Measurements from ENCODE around the gene ZNF562. TPM values are rescaled to one million over a fixed set of nuclear protein-coding genes. Genes with fewer than 3 reads are reported as not detected.

The ZNF562 gene
- total RNA-seq, 1 experiment from 2014 or later, result 18.4 TPM

GRCh38 chr19:9615844-9616243 is 59.1 kb downstream of the ZNF562 start (continued):
- TF ChIP-seq STAT6 (CRISPR knock-in tag; conservative IDR thresholded peaks at IDR 0.05; ENCODE audit: low read depth), result no peak

- H3K36me3 Mint-ChIP-seq, result peaks cover 83% of the 10 kb centered on the region
- H3K4me1 Mint-ChIP-seq, result no peaks in the 10 kb centered on the region
- H3K4me3 Mint-ChIP-seq, result no peak overlapping the region
- H3K27me3 Mint-ChIP-seq (ENCODE audit: low read depth), result no peaks in the 10 kb centered on the region
- ATAC-seq, result no peak
- no peak overlapping the region for H3K27ac Mint-ChIP-seq
- ChIA-PET CTCF (no interaction called here), POLR2A (no interaction called here)
- no peak for DNase-seq (ENCODE audit: low spot score)
- peaks cover 43% of the 10 kb centered on the region for H3K9me3 Mint-ChIP-seq
- TF ChIP-seq GABPB1 (CRISPR knock-in tag; IDR thresholded peaks at IDR 0.05) (no peak), ATF2 (CRISPR knock-in tag; IDR thresholded peaks at IDR 0.05; ENCODE audit: borderline replicate concordance, low read depth) (no peak), ATF1 (CRISPR knock-in tag; IDR thresholded peaks at IDR 0.05) (no peak), ETV6 (CRISPR knock-in tag; IDR thresholded peaks at IDR 0.05) (no peak), E2F4 (CRISPR knock-in tag; IDR thresholded peaks at IDR 0.05; ENCODE audit: borderline replicate concordance, low read depth) (no peak), SMAD4 (CRISPR knock-in tag; IDR thresholded peaks at IDR 0.05) (no peak), ZNF416 (CRISPR knock-in tag; IDR thresholded peaks at IDR 0.05) (no peak), SP1 (CRISPR knock-in tag; conservative IDR thresholded peaks at IDR 0.05) (no peak), HMGA2 (CRISPR knock-in tag; IDR thresholded peaks at IDR 0.05) (no peak), KAT7 (CRISPR knock-in tag; IDR thresholded peaks at IDR 0.05; ENCODE audit: borderline replicate concordance) (no peak), ZNF396 (CRISPR knock-in tag; IDR thresholded peaks at IDR 0.05; ENCODE audit: borderline replicate concordance) (no peak)
These were observed 64.3 kb downstream of the ZNF562 start for GRCh38 chr19:9610484-9611113.

GRCh38 chr19:9608912-9609311 is 66.0 kb downstream of the ZNF562 start:
- POLR2A ChIA-PET, result no interaction called here
- H3K9me3 Mint-ChIP-seq, result peaks cover 43% of the 10 kb centered on the region
- TF ChIP-seq ATF3 (CRISPR knock-in tag; conservative IDR thresholded peaks at IDR 0.05) (no peak), NR3C1 (CRISPR knock-in tag; conservative IDR thresholded peaks at IDR 0.05; ENCODE audit: low read depth) (no peak), ZNF671 (CRISPR knock-in tag; IDR thresholded peaks at IDR 0.05) (no peak), ATF2 (CRISPR knock-in tag; IDR thresholded peaks at IDR 0.05; ENCODE audit: borderline replicate concordance, low read depth) (no peak), PRRX2 (CRISPR knock-in tag; IDR thresholded peaks at IDR 0.05) (no peak), USF2 (CRISPR knock-in tag; IDR thresholded peaks at IDR 0.05) (no peak), NFYB (CRISPR knock-in tag; conservative IDR thresholded peaks at IDR 0.05; ENCODE audit: low read depth) (no peak), HMGA2 (CRISPR knock-in tag; IDR thresholded peaks at IDR 0.05) (no peak), HMGXB4 (CRISPR knock-in tag; IDR thresholded peaks at IDR 0.05) (no peak), TCF7 (CRISPR knock-in tag; IDR thresholded peaks at IDR 0.05; ENCODE audit: low read depth) (no peak), FOXJ3 (CRISPR knock-in tag; IDR thresholded peaks at IDR 0.05; ENCODE audit: borderline replicate concordance) (no peak)

More at GRCh38 chr19:9608912-9609311, 66.0 kb downstream of the ZNF562 start:
- H3K4me1 Mint-ChIP-seq, result no peaks in the 10 kb centered on the region
- no peak overlapping the region for H3K4me3 Mint-ChIP-seq
- no peaks in the 10 kb centered on the region for H3K27me3 Mint-ChIP-seq (ENCODE audit: low read depth)
- H3K27ac Mint-ChIP-seq, result no peak overlapping the region
- no peak for DNase-seq (ENCODE audit: low spot score)
- H3K36me3 Mint-ChIP-seq, result peaks cover 69% of the 10 kb centered on the region
- CTCF ChIA-PET, result no interaction called here
- no peak for ATAC-seq
